ENCODE measurements around the gene BRD9.
"Not testable (repeated sequence)": the region's sequence is repeated elsewhere in the genome, so short reads cannot be mapped to it uniquely, and the experiment has no call there.

DNA sequence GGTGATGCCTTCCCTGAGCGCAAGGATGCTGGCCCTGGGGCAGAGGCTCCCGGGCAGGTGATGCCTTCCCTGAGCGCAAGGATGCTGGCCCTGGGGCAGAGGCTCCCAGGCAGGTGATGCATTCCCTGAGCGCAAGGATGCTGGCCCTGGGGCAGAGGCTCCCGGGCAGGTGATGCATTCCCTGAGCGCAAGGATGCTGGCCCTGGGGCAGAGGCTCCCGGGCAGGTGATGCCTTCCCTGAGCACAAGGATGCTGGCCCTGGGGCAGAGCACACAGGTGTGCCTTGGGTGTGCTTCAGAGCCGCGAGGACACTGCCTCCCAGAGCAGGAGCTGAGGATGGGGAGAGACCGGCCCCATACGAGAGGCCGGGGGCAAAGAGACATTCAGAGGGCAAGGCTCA, 22.7 kb upstream of the BRD9 start:
- TF ChIP-seq, protein P1, sequence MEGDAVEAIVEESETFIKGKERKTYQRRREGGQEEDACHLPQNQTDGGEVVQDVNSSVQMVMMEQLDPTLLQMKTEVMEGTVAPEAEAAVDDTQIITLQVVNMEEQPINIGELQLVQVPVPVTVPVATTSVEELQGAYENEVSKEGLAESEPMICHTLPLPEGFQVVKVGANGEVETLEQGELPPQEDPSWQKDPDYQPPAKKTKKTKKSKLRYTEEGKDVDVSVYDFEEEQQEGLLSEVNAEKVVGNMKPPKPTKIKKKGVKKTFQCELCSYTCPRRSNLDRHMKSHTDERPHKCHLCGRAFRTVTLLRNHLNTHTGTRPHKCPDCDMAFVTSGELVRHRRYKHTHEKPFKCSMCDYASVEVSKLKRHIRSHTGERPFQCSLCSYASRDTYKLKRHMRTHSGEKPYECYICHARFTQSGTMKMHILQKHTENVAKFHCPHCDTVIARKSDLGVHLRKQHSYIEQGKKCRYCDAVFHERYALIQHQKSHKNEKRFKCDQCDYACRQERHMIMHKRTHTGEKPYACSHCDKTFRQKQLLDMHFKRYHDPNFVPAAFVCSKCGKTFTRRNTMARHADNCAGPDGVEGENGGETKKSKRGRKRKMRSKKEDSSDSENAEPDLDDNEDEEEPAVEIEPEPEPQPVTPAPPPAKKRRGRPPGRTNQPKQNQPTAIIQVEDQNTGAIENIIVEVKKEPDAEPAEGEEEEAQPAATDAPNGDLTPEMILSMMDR (conservative IDR thresholded peaks at IDR 0.05 in 1 of 2, IDR thresholded peaks at IDR 0.05 in 1 of 2; ENCODE audit: low read depth in 1 of 2, low read length in 2 of 2): not testable (repeated sequence)
- TF ChIP-seq EZH2 (IDR thresholded peaks at IDR 0.05; ENCODE audit: low read length, missing control alignments): not testable (repeated sequence)

All from fibroblast of lung (primary cell).